Central memory CD8-positive, alpha-beta T cell (primary cell): Measurements from ENCODE around the gene CDH23.
A peak's percentile ranks its signal among the peaks of the same experiment; 100 is the strongest.
"Not testable (repeated sequence)": the region's sequence is repeated elsewhere in the genome, so short reads cannot be mapped to it uniquely, and the experiment has no call there.

Experiments used
- ATAC-seq: fragments of 150-1000 bp; cut with Tn5 transposase; replicated peaks from 2 replicates; pipeline ENCODE4 v1.10.0; 2022; ENCODE audit warnings: mild to moderate bottlenecking, moderate FRiP score, moderate number of reproducible peaks; ENCODE audit not compliant: poor library complexity, severe bottlenecking; ENCODE audit errors: extremely low read depth
- DNase-seq, 2 donors: peaks; one replicate each; pipeline ENCODE4 v3.0.0; 2021; ENCODE audit warnings: low spot score in 2 of 2
- H3K27ac Mint-ChIP-seq: one replicate; pipeline ENCODE4 v1.8.0; 2022; ENCODE audit warnings: low read depth, mild to moderate bottlenecking, moderate library complexity, mixed read lengths
- H3K27me3 Mint-ChIP-seq: one replicate; pipeline ENCODE4 v1.8.0; 2022; ENCODE audit warnings: mixed read lengths
- H3K36me3 Mint-ChIP-seq: one replicate; pipeline ENCODE4 v1.8.0; 2022; ENCODE audit warnings: mild to moderate bottlenecking, moderate library complexity, mixed read lengths; ENCODE audit not compliant: insufficient read depth
- H3K4me1 Mint-ChIP-seq: one replicate; pipeline ENCODE4 v1.8.0; 2022; ENCODE audit warnings: mixed read lengths
- H3K4me3 Mint-ChIP-seq: one replicate; pipeline ENCODE4 v1.8.0; 2022; ENCODE audit warnings: mild to moderate bottlenecking, moderate library complexity, mixed read lengths
- H3K9me3 Mint-ChIP-seq: one replicate; pipeline ENCODE4 v1.8.0; 2022; ENCODE audit warnings: mixed read lengths

Gene CDH23

GRCh38 chr10:71396711-71397295 lies at the start of gene CDH23:
Gene CDH23 (plus strand): TSS chr10:71396920. CDS start chr10:71439832, 42,912 bp downstream.
- H3K27me3 Mint-ChIP-seq, result peaks cover 78% of the 10 kb centered on the region
- ATAC-seq (no peak), DNase-seq (no peak)
- no peaks in the 10 kb centered on the region for H3K36me3 Mint-ChIP-seq
- H3K27ac Mint-ChIP-seq, result no peak within 1 kb of the TSS
- no peaks in the 10 kb centered on the region for H3K9me3 Mint-ChIP-seq
- peaks cover 15% of the 10 kb centered on the region for H3K4me1 Mint-ChIP-seq
- peak within 1 kb of the TSS; percentile 71 for H3K4me3 Mint-ChIP-seq

GRCh38 chr10:71347587-71348395 lies 48.9 kb upstream of the CDH23 start:
- no peak overlapping the region for H3K27ac Mint-ChIP-seq
- no peak overlapping the region for H3K4me3 Mint-ChIP-seq
- no peaks in the 10 kb centered on the region for H3K9me3 Mint-ChIP-seq
- peaks cover 25% of the 10 kb centered on the region for H3K4me1 Mint-ChIP-seq
- DNase-seq (no peak), ATAC-seq (no peak)
- peaks cover 6% of the 10 kb centered on the region for H3K36me3 Mint-ChIP-seq
- no peaks in the 10 kb centered on the region for H3K27me3 Mint-ChIP-seq

GRCh38 chr10:71348850-71349249 lies 47.9 kb upstream of the CDH23 start:
- Mint-ChIP-seq H3K27me3 (no peaks in the 10 kb centered on the region), H3K4me3 (no peak overlapping the region), H3K27ac (no peak overlapping the region), H3K36me3 (peaks cover 4% of the 10 kb centered on the region), H3K4me1 (peaks cover 25% of the 10 kb centered on the region), H3K9me3 (no peaks in the 10 kb centered on the region)
- ATAC-seq (no peak), DNase-seq (no peak)

- H3K27ac Mint-ChIP-seq, result no peak overlapping the region
- H3K27me3 Mint-ChIP-seq, result no peaks in the 10 kb centered on the region
- no peaks in the 10 kb centered on the region for H3K9me3 Mint-ChIP-seq
- no peak overlapping the region for H3K4me3 Mint-ChIP-seq
- H3K4me1 Mint-ChIP-seq, result peaks cover 25% of the 10 kb centered on the region
- no peak for ATAC-seq
- H3K36me3 Mint-ChIP-seq, result peaks cover 7% of the 10 kb centered on the region
- DNase-seq, result no peak
These were observed 47.3 kb upstream of the CDH23 start for GRCh38 chr10:71349406-71349805.

DNA sequence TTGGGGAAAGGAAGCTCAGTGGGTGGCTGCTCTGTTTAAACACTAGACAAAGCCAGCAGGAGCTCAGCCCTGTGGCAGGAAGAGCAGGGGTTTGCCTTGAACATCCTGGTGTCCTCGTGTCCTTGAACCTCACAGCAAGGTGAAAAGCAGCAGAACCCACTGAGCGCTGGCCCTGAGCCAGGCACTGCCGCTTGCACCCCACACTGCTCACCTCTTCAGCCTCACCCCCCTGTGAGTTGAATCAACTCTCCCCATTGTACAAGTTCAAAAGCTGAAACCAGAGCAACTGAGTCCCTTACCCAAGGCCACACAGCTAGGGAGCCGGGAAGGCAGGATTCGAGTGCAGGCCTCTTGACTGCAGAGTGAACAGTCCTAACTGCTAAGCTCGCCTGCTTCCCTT lies 45.6 kb upstream of the CDH23 start:
- Mint-ChIP-seq H3K27me3 (no peaks in the 10 kb centered on the region), H3K36me3 (peaks cover 11% of the 10 kb centered on the region), H3K27ac (no peak overlapping the region), H3K9me3 (no peaks in the 10 kb centered on the region), H3K4me3 (no peak overlapping the region), H3K4me1 (peaks cover 18% of the 10 kb centered on the region)
- ATAC-seq, result no peak
- DNase-seq, result no peak

DNA sequence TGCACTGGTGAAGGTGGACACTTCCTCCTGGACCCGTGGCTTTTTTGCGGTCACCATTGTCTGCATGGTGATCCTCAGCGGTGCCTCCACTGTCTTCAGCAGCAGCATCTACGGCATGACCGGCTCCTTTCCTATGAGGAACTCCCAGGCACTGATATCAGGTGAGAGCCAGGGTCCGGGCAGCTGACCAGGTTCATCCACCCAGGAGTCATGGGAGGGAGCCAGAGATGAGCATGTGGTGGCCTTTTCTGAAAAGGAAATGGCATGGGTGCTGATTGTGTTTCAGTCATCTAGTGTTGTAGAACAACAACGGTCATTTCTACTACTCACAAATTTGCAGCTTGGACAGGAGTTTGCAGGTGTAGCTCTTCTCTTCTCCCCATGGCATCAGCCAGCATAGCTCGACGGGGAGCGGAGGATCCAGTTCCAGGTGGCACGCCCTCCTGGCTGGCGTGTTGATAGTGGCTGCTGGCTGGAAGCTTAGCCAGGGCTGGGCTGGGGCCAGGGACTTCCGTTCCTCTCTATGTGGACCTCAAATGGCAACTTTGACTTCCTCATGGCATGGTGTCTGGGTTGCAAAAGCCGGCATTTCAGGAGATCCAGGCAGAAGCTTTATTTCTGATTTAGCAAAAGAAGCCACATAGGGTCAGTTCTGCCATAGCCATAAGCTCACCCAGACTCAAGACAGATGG lies 44.9 kb upstream of the CDH23 start:
- peaks cover 18% of the 10 kb centered on the region for H3K4me1 Mint-ChIP-seq

GRCh38 chr10:71353639-71354038 lies 43.1 kb upstream of the CDH23 start:
- H3K4me3 Mint-ChIP-seq, result no peak overlapping the region

More for the DNA sequence above, 44.9 kb upstream of the CDH23 start:
- Mint-ChIP-seq H3K27me3 (no peaks in the 10 kb centered on the region), H3K9me3 (no peaks in the 10 kb centered on the region), H3K27ac (no peak overlapping the region), H3K36me3 (peaks cover 12% of the 10 kb centered on the region), H3K4me3 (no peak overlapping the region)
- no peak for DNase-seq
- ATAC-seq, result no peak

DNA sequence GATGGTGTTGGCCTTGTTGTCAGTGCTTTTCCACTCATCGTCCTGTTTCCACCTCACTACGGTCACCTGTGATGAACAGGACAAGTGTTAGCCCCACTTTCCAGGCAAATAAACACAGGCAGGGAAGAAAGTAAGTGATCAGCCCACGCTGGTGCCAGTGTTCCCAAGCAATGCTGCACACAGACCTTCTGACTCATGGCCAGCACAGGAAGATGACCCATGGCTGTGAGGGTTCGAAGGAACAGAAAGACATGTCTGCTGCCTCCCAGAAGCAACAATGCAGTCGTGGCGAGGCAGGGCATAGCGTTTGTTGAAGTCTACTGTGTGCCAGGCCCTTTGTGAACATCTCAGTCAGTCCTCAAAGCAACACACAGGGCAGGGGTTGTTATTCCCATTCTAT lies 41.9 kb upstream of the CDH23 start:
- H3K36me3 Mint-ChIP-seq, result peaks cover 18% of the 10 kb centered on the region
- peaks cover 13% of the 10 kb centered on the region for H3K4me1 Mint-ChIP-seq
- H3K9me3 Mint-ChIP-seq, result no peaks in the 10 kb centered on the region

More at GRCh38 chr10:71353639-71354038, 43.1 kb upstream of the CDH23 start:
- no peak for ATAC-seq
- H3K4me1 Mint-ChIP-seq, result peaks cover 18% of the 10 kb centered on the region
- H3K27ac Mint-ChIP-seq, result no peak overlapping the region
- H3K27me3 Mint-ChIP-seq, result no peaks in the 10 kb centered on the region
- no peaks in the 10 kb centered on the region for H3K9me3 Mint-ChIP-seq
- no peak for DNase-seq
- peaks cover 18% of the 10 kb centered on the region for H3K36me3 Mint-ChIP-seq

GRCh38 chr10:71355886-71356285 lies 40.8 kb upstream of the CDH23 start:
- Mint-ChIP-seq H3K9me3 (no peaks in the 10 kb centered on the region), H3K36me3 (peaks cover 18% of the 10 kb centered on the region), H3K4me3 (no peak overlapping the region), H3K27ac (no peak overlapping the region), H3K27me3 (no peaks in the 10 kb centered on the region), H3K4me1 (peaks cover 6% of the 10 kb centered on the region)
- ATAC-seq (no peak), DNase-seq (no peak)

More for the DNA sequence above, 41.9 kb upstream of the CDH23 start:
- no peak overlapping the region for H3K4me3 Mint-ChIP-seq
- no peaks in the 10 kb centered on the region for H3K27me3 Mint-ChIP-seq
- no peak overlapping the region for H3K27ac Mint-ChIP-seq
- ATAC-seq, result no peak
- no peak for DNase-seq

DNA sequence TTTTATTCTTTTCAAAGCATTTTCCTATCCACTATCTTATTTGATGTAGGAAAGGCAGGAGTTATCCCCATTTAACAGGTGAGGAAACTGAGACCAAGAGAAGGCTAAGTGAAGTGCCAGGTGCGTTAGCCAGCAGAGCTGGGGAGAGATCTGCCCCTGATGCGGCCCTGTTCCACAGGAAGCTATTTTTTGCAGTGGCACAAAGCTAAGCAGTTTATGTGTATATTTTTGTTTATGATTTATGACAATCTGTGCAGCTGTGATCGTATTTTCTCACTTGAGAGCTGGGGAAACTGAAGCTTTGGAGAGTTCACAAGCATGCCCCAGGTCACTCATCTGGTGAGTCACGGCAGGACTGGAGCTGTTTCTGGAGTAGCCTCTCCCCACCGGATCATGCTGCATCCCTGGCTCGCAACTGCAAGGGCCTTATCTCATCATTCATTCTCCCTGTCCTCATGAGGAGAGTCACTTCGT lies 38.9 kb upstream of the CDH23 start:
- Mint-ChIP-seq H3K9me3 (no peaks in the 10 kb centered on the region), H3K27me3 (no peaks in the 10 kb centered on the region), H3K36me3 (peaks cover 14% of the 10 kb centered on the region), H3K27ac (no peak overlapping the region), H3K4me3 (no peak overlapping the region), H3K4me1 (no peaks in the 10 kb centered on the region)
- DNase-seq (no peak), ATAC-seq (no peak)

DNA sequence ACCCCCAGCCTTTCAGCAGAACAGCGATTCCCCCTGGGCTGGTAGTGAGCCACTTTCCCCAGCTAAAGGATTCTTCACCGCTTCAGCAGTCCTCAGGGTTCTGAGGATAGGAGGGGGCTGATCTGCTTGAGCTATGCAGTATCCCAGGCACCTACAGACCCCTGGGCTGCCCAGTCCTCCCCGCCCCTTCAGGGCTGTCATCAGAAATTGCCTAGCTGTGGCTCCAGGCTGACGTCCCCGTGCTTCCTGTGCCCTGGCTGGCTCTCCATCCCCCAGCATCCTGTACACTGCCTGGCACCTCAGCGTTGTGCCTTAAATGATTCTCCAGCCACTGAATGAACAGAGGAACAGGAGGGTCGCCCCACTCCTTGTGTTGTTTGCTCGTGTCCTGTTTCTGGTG lies 38.4 kb upstream of the CDH23 start:
- Mint-ChIP-seq H3K4me1 (no peaks in the 10 kb centered on the region), H3K9me3 (no peaks in the 10 kb centered on the region), H3K27me3 (no peaks in the 10 kb centered on the region), H3K36me3 (peaks cover 14% of the 10 kb centered on the region), H3K4me3 (no peak overlapping the region), H3K27ac (no peak overlapping the region)
- ATAC-seq (no peak), DNase-seq (no peak)

GRCh38 chr10:71358906-71359305 lies 37.8 kb upstream of the CDH23 start:
- H3K27me3 Mint-ChIP-seq, H3K9me3 Mint-ChIP-seq, H3K4me3 Mint-ChIP-seq, ATAC-seq, H3K4me1 Mint-ChIP-seq, H3K27ac Mint-ChIP-seq, DNase-seq: not testable (repeated sequence)
- H3K36me3 Mint-ChIP-seq, result peaks cover 15% of the 10 kb centered on the region
